Neutrophil (primary cell): ENCODE measurements around the gene LYPD4.

Source experiments
- H3K27ac ChIP-seq: fragments of 200-600 bp; sonication (generic); 2 replicates; pipeline ENCODE4 v1.5.1; 2016; ENCODE audit warnings: mild to moderate bottlenecking, moderate library complexity
- H3K27me3 ChIP-seq: fragments of 200-600 bp; sonication (generic); 2 replicates; pipeline ENCODE4 v1.6.0; 2016; ENCODE audit warnings: mild to moderate bottlenecking
- H3K36me3 ChIP-seq: fragments of 200-600 bp; sonication (generic); 2 replicates; pipeline ENCODE4 v1.5.1; 2017
- H3K4me1 ChIP-seq, 2 experiments: fragments of 200-600 bp in 1 of 2; sonication (generic) in 1 of 2; 1 replicate in 1 of 2; 2 replicates in 1 of 2; pipeline versions ENCODE4 v1.5.1 to v1.6.1; 2013 to 2016; ENCODE audit warnings: low read depth in 1 of 2, low read length in 1 of 2, mild to moderate bottlenecking in 1 of 2, moderate library complexity in 1 of 2; ENCODE audit not compliant: control insufficient read depth in 1 of 2, insufficient read depth in 1 of 2
- H3K4me3 ChIP-seq, 2 experiments: fragments of 200-600 bp in 1 of 2; sonication (generic) in 1 of 2; 1 replicate in 1 of 2; 2 replicates in 1 of 2; pipeline ENCODE4 v1.5.1; 2013 to 2016; ENCODE audit warnings: low read depth in 1 of 2, low read length in 1 of 2, mild to moderate bottlenecking in 1 of 2, moderate library complexity in 1 of 2
- H3K9me3 ChIP-seq: fragments of 200-600 bp; sonication (generic); 2 replicates; pipeline ENCODE4 v1.5.1; 2016
- TF ChIP-seq, protein P1 (sequence below): fragments of 200-600 bp; sonication (generic); IDR thresholded peaks from 2 replicates; pipeline ENCODE4 v1.5.1; 2016; ENCODE audit warnings: antibody characterized with exemption

Gene LYPD4

GRCh38 chr19:41845051-41845590 is 638 bp upstream of the LYPD4 start:
- no peak overlapping the region for H3K4me3 ChIP-seq
- TF ChIP-seq, protein P1, sequence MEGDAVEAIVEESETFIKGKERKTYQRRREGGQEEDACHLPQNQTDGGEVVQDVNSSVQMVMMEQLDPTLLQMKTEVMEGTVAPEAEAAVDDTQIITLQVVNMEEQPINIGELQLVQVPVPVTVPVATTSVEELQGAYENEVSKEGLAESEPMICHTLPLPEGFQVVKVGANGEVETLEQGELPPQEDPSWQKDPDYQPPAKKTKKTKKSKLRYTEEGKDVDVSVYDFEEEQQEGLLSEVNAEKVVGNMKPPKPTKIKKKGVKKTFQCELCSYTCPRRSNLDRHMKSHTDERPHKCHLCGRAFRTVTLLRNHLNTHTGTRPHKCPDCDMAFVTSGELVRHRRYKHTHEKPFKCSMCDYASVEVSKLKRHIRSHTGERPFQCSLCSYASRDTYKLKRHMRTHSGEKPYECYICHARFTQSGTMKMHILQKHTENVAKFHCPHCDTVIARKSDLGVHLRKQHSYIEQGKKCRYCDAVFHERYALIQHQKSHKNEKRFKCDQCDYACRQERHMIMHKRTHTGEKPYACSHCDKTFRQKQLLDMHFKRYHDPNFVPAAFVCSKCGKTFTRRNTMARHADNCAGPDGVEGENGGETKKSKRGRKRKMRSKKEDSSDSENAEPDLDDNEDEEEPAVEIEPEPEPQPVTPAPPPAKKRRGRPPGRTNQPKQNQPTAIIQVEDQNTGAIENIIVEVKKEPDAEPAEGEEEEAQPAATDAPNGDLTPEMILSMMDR, result no peak
- no peak overlapping the region for H3K27ac ChIP-seq
- no peaks in the 10 kb centered on the region for H3K27me3 ChIP-seq
- no peaks in the 10 kb centered on the region for H3K36me3 ChIP-seq
- no peaks in the 10 kb centered on the region for H3K9me3 ChIP-seq
- peaks cover 4 to 5% of the 10 kb centered on the region in 2 experiments for H3K4me1 ChIP-seq

GRCh38 chr19:41845001-41845050 is 343 bp upstream of the LYPD4 start, which contains the start of gene DMRTC2:
Gene DMRTC2 (plus strand): TSS chr19:41845042. CDS start chr19:41847429, 2,387 bp downstream.
- Histone ChIP-seq H3K4me1 (peaks cover 7 to 8% of the 10 kb centered on the region in 2 experiments), H3K27me3 (no peaks in the 10 kb centered on the region), H3K27ac (no peak within 1 kb of the TSS), H3K36me3 (no peaks in the 10 kb centered on the region), H3K4me3 (no peak within 1 kb of the TSS), H3K9me3 (no peaks in the 10 kb centered on the region)
- TF ChIP-seq, protein P1, result no peak

DNA sequence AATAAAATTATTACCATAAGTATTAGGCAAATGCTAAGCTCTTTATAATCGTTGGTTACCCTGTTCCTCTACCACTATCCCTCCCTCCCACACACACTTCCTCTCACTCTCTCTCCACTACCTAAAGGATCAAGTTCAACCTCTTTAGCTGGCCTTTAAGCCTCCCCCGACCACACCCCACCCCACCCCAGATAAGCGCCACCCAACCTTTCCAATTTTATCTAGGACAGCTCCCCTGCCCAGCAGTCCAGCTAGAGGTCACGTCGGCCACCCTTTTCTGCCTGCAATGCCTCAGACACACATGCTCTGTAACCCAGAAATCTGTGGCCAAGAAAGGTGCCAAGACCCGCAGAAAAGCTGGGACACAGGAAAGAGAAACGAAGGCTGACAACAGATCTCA is 1.1 kb downstream of the LYPD4 start:
- no peaks in the 10 kb centered on the region for H3K36me3 ChIP-seq

DNA sequence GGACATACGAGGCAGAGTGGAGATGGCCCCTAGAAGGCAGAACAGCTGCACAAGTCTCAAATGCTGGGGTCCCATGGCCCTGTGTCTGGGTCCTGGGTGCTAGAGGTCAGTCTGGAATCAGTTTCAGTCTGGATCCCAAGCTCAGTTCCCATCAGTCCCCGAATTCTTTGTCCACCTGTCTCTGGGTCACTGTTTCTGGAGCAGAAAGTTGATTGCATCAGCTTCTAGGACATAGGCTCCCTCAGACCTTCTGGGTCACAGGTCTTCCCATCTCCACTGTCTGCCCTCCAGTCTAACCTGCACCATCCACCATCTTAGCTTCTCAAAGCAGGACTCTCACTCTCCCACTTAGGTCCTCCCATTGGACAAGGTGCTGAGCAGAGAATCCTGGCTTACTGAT is 5.3 kb downstream of the LYPD4 start:
- Histone ChIP-seq H3K9me3 (no peaks in the 10 kb centered on the region), H3K27ac (no peak overlapping the region), H3K4me3 (no peak overlapping the region), H3K4me1 (peaks cover 18 to 36% of the 10 kb centered on the region in 2 experiments), H3K27me3 (no peaks in the 10 kb centered on the region), H3K36me3 (no peaks in the 10 kb centered on the region)
- TF ChIP-seq, protein P1, result no peak

More for the DNA sequence above, 1.1 kb downstream of the LYPD4 start:
- Histone ChIP-seq H3K27ac (no peak overlapping the region), H3K27me3 (no peaks in the 10 kb centered on the region), H3K9me3 (no peaks in the 10 kb centered on the region), H3K4me1 (peaks cover 18 to 19% of the 10 kb centered on the region in 2 experiments), H3K4me3 (no peak overlapping the region)
- TF ChIP-seq, protein P1, result no peak

DNA sequence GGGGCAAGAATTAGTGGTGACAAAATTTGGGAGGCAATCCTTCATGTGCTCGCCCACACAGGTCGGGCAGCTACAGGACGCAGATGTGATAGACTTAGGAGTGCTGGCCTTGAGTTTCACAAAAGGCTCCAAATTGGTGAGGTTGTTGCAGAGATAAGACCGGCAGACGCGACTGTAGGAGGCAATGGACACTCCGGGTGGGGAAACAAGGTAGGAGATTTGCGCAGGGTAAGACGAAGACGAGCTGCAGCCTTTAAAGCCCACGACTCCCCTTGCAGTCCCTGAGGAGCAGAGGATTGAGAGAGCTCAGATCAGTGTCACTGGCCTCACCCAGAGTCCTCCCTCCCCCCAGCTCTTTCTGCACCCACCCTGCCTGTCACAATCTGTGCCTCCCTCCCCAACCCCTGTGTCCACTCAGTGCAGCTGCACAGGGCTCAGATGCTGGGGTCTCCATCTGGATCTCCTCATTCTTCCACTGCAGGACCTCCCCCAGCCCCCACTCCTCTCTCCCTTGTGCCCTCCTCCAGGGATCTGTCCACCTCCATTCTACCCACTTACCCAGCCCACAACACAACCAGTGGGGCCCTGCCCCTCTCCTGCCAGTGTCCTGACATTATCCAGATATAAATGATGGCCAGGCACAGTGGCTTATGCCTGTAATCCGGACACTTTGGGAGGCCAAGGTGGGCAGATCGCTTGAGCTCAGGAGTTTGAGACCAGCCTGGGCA is 6.3 kb downstream of the LYPD4 start:
- TF ChIP-seq, protein P1, result no peak
- Histone ChIP-seq H3K4me1 (peaks cover 18 to 36% of the 10 kb centered on the region in 2 experiments), H3K27me3 (no peaks in the 10 kb centered on the region), H3K4me3 (no peak overlapping the region), H3K36me3 (no peaks in the 10 kb centered on the region), H3K27ac (no peak overlapping the region), H3K9me3 (no peaks in the 10 kb centered on the region)
